HG03571 (cell line): Measurements from ENCODE around the gene C20orf141.
"Not testable (repeated sequence)": the region's sequence is repeated elsewhere in the genome, so short reads cannot be mapped to it uniquely, and the experiment has no call there.

Source experiments
- ATAC-seq: cut with Tn5 transposase; IDR thresholded peaks from one replicate; pipeline ENCODE4 v1.9.1; 2021; ENCODE audit not compliant: unreplicated experiment

C20orf141 gene

GRCh38 chr20:2814587-2815051, at the start of gene C20orf141:
C20orf141 (plus strand) TSS chr20:2814987; CDS start chr20:2815185, 198 bp downstream.
- ATAC-seq, result no peak

- no peak for ATAC-seq
Observed at GRCh38 chr20:2767768-2768631, 46.8 kb upstream of the C20orf141 start.

- no peak for ATAC-seq
Observed at GRCh38 chr20:2768632-2769015, 46.2 kb upstream of the C20orf141 start.

- ATAC-seq, result not testable (repeated sequence)
Observed at GRCh38 chr20:2770091-2770490, 44.7 kb upstream of the C20orf141 start.

- ATAC-seq, result no peak
Observed at GRCh38 chr20:2771631-2772080, 43.1 kb upstream of the C20orf141 start.

GRCh38 chr20:2773812-2774211, 41.0 kb upstream of the C20orf141 start:
- ATAC-seq, result no peak

- ATAC-seq, result no peak
Observed at GRCh38 chr20:2775139-2775538, 39.6 kb upstream of the C20orf141 start.

GRCh38 chr20:2778602-2779321, 36.0 kb upstream of the C20orf141 start:
- ATAC-seq, result no peak

GRCh38 chr20:2780948-2781347, 33.8 kb upstream of the C20orf141 start:
- no peak for ATAC-seq

- no peak for ATAC-seq
Observed at GRCh38 chr20:2783908-2784566, 30.8 kb upstream of the C20orf141 start.

- no peak for ATAC-seq
Observed at GRCh38 chr20:2793471-2793870, 21.3 kb upstream of the C20orf141 start.

GRCh38 chr20:2794202-2794748, 20.5 kb upstream of the C20orf141 start:
- no peak for ATAC-seq

GRCh38 chr20:2794866-2795447, 19.8 kb upstream of the C20orf141 start:
- no peak for ATAC-seq

GRCh38 chr20:2795451-2795850, 19.3 kb upstream of the C20orf141 start:
- ATAC-seq, result no peak

GRCh38 chr20:2796011-2796660, 18.7 kb upstream of the C20orf141 start:
- no peak for ATAC-seq

- no peak for ATAC-seq
Observed at GRCh38 chr20:2797136-2797983, 17.4 kb upstream of the C20orf141 start.

GRCh38 chr20:2798095-2798805, 16.5 kb upstream of the C20orf141 start:
- no peak for ATAC-seq

GRCh38 chr20:2798814-2799213, 16.0 kb upstream of the C20orf141 start:
- no peak for ATAC-seq

GRCh38 chr20:2799271-2799670, 15.5 kb upstream of the C20orf141 start:
- ATAC-seq, result no peak
